Right lobe of liver (tissue), 6 donors: ENCODE measurements around the gene ARL15. TPM values are rescaled to one million over a fixed set of nuclear protein-coding genes. Genes with fewer than 3 reads are reported as not detected.

Experiments
- ATAC-seq, 4 donors: fragments of 200-7000 bp; cut with Tn5 transposase; one replicate each; pipeline ENCODE4 v1.9.1; 2020; ENCODE audit warnings: mild to moderate bottlenecking in 4 of 4, moderate library complexity in 4 of 4
- DNase-seq, 3 donors: peaks; one replicate each; pipeline ENCODE4 v3.0.0-alpha.2; 2020
- H3K27ac ChIP-seq, 3 donors: fragments of 200-600 bp; one replicate each; pipeline ENCODE4 v1.8.0; 2022
- H3K27me3 ChIP-seq, 2 donors: fragments of 200-600 bp; one replicate each; pipeline ENCODE4 v1.8.0; 2022
- H3K36me3 ChIP-seq, 4 donors: fragments of 200-600 bp; sonication (generic) in 1 of 4; one replicate each; pipeline versions ENCODE4 v1.5.1 to v1.8.0; 2017 to 2022; ENCODE audit warnings: control low read depth in 1 of 4
- H3K4me1 ChIP-seq, 4 donors: fragments of 200-600 bp; sonication (generic) in 1 of 4; one replicate each; pipeline versions ENCODE4 v1.5.1 to v1.8.0; 2017 to 2022; ENCODE audit warnings: control low read depth in 1 of 4
- H3K4me3 ChIP-seq, 3 donors: fragments of 200-600 bp; one replicate each; pipeline ENCODE4 v1.8.0; 2022
- H3K9me3 ChIP-seq, 4 donors: fragments of 200-600 bp; sonication (generic) in 1 of 4; one replicate each; pipeline versions ENCODE4 v1.5.1 to v1.8.0; 2017 to 2022; ENCODE audit warnings: control low read depth in 1 of 4
- POLR2A ChIP-seq: fragments of 450-650 bp; IDR thresholded peaks from one replicate; pipeline ENCODE4 v1.6.1; 2017; ENCODE audit warnings: antibody characterized with exemption, mild to moderate bottlenecking
- WGBS: methylation state at CpG from one replicate; pipeline ENCODE4 v1.1.6; 2018; ENCODE audit warnings: low coverage, low lambda C conversion rate; ENCODE audit not compliant: insufficient coverage; ENCODE audit errors: missing lambda C conversion rate; 5-methylcytosine and 5-hydroxymethylcytosine counted together
- intact Hi-C, 2 donors: fragments of 100-400 bp; cut with DNase I; formaldehyde crosslinking; loops; one replicate each; pipeline versions ENCODE4 v1.11.2 to v1.14.1; 2022
- total RNA-seq, 6 experiments: library from RNA; depleted of rRNA in 2 of 6; stranded (reverse); fragments of >200 nt in 2 of 6; fragmentation: NEBNext Ultra II Directional in 3 of 6; extraction: Animal tissue kit (Norgen Biotek cat#: 25700) in 3 of 6; gene quantifications; one replicate each; pipeline versions ENCODE4 v1.1.0 to v1.2.4, GENCODE V29; 2016 to 2023
- TF ChIP-seq, protein P1 (sequence below), 4 donors: fragments of 200-600 bp in 3 of 4; fragments of 450-650 bp in 1 of 4; IDR thresholded peaks; one replicate each; pipeline versions ENCODE4 v1.5.1 to v1.8.0; 2016 to 2022; ENCODE audit warnings: antibody characterized with exemption in 4 of 4, mild to moderate bottlenecking in 2 of 4
- donor health status: DM: no; HTN: yes; CAD: no.
- donor health status: DM: no; HTN: no; CAD: no.
- donor health status: DM: no; HTN: no; CAD: no.
- donor health status: DM: no; HTN: yes; CAD: no.
- donor health status: DM: no; HTN: yes; CAD: no.

Gene ARL15
- total RNA-seq, 6 experiments from 2014 or later: 6.3 to 16.5 (median 9.6) TPM

GRCh38 chr5:54264574-54264973, 45.8 kb downstream of the ARL15 start:
- ATAC-seq (no peak), DNase-seq (no peak)
- Histone ChIP-seq H3K4me1 (peaks cover 0 to 5% (median 0%) of the 10 kb centered on the region in 4 donors), H3K4me3 (no peak overlapping the region), H3K27ac (no peak overlapping the region), H3K27me3 (no peaks in the 10 kb centered on the region), H3K36me3 (no peaks in the 10 kb centered on the region), H3K9me3 (no peaks in the 10 kb centered on the region)
- intact Hi-C loops: no loop called here
- no peak for TF ChIP-seq POLR2A
- TF ChIP-seq, protein P1, sequence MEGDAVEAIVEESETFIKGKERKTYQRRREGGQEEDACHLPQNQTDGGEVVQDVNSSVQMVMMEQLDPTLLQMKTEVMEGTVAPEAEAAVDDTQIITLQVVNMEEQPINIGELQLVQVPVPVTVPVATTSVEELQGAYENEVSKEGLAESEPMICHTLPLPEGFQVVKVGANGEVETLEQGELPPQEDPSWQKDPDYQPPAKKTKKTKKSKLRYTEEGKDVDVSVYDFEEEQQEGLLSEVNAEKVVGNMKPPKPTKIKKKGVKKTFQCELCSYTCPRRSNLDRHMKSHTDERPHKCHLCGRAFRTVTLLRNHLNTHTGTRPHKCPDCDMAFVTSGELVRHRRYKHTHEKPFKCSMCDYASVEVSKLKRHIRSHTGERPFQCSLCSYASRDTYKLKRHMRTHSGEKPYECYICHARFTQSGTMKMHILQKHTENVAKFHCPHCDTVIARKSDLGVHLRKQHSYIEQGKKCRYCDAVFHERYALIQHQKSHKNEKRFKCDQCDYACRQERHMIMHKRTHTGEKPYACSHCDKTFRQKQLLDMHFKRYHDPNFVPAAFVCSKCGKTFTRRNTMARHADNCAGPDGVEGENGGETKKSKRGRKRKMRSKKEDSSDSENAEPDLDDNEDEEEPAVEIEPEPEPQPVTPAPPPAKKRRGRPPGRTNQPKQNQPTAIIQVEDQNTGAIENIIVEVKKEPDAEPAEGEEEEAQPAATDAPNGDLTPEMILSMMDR (IDR thresholded peaks at IDR 0.05): no peak

DNA sequence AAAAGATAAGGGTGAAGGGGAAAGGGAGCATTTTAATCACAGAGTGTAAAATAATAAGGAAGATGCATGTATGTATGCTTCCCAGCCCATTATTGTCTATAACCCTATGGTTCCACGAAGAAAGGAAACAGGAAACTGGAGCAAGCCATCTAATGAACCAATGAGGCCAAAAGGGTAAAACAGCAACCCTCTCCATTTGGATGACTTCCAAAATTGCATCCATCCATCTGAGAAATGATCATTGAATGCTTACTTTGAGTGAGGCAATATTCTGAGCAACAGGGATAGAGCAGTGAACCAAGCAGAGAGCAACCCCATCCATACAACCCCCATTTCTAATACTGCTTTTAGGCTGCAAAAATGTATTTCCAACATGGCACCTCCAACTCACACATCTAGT, 46.9 kb downstream of the ARL15 start:
- peaks cover 0 to 5% (median 0%) of the 10 kb centered on the region in 4 donors for H3K4me1 ChIP-seq
- intact Hi-C loops: no loop called here
- no peaks in the 10 kb centered on the region for H3K27me3 ChIP-seq
- no peak overlapping the region for H3K27ac ChIP-seq
- no peak for ATAC-seq
- H3K9me3 ChIP-seq: no peaks in the 10 kb centered on the region
- no peak for TF ChIP-seq POLR2A
- TF ChIP-seq, protein P1 (IDR thresholded peaks at IDR 0.05): no peak
- no peak overlapping the region for H3K4me3 ChIP-seq
- 23% methylated on average over 1 of the region's 1 CpG for WGBS
- DNase-seq: no peak
- H3K36me3 ChIP-seq: no peaks in the 10 kb centered on the region

- H3K27ac ChIP-seq: no peak overlapping the region
- no peak for DNase-seq
- peaks cover 0 to 5% (median 0%) of the 10 kb centered on the region in 4 donors for H3K4me1 ChIP-seq
- H3K9me3 ChIP-seq: no peaks in the 10 kb centered on the region
- intact Hi-C loops: no loop called here
- TF ChIP-seq, protein P1 (IDR thresholded peaks at IDR 0.05): no peak
- no peak for TF ChIP-seq POLR2A
- 86% methylated on average over 3 of the region's 3 CpGs for WGBS
- no peaks in the 10 kb centered on the region for H3K27me3 ChIP-seq
- H3K36me3 ChIP-seq: no peaks in the 10 kb centered on the region
- no peak for ATAC-seq
- H3K4me3 ChIP-seq: no peak overlapping the region
These were observed 48.8 kb downstream of the ARL15 start for GRCh38 chr5:54261596-54261995.

- H3K9me3 ChIP-seq: no peaks in the 10 kb centered on the region
- 95% methylated on average over 4 of the region's 4 CpGs for WGBS
- intact Hi-C loops: loop anchor here (10.0 kb wide), 2 partner anchors 45 to 155 kb away; no protein-coding TSS in a partner anchor
- DNase-seq (no peak), ATAC-seq (no peak)
- no peak overlapping the region for H3K4me3 ChIP-seq
- H3K36me3 ChIP-seq: no peaks in the 10 kb centered on the region
- no peaks in the 10 kb centered on the region for H3K27me3 ChIP-seq
- peaks cover 0 to 6% (median 0%) of the 10 kb centered on the region in 4 donors for H3K4me1 ChIP-seq
- H3K27ac ChIP-seq: no peak overlapping the region
- TF ChIP-seq, protein P1 (IDR thresholded peaks at IDR 0.05): no peak
- no peak for TF ChIP-seq POLR2A
These were observed 50.4 kb downstream of the ARL15 start for GRCh38 chr5:54259981-54260380.

DNA sequence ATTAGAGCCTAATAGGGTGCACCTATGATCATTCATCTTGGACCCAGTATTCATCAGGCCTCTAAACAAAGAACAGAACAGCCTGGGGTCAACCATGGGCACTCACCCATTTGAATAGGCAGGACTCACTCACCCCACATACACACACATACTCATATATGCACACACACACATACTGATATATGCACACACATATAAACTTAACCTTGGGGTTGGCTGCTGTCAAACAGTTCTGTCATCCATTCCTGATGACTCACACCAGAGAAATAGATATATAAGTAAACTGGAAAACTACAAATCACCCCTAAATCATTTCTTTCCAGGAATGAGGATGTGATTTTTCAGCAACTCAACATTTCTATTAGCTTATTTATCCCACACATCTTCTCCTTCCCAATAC, 51.3 kb downstream of the ARL15 start:
- Histone ChIP-seq H3K4me1 (peaks cover 0 to 8% (median 0%) of the 10 kb centered on the region in 4 donors), H3K4me3 (no peak overlapping the region), H3K27ac (no peak overlapping the region), H3K36me3 (no peaks in the 10 kb centered on the region), H3K9me3 (no peaks in the 10 kb centered on the region), H3K27me3 (no peaks in the 10 kb centered on the region)
- DNase-seq (no peak), ATAC-seq (no peak)
- TF ChIP-seq, protein P1 (IDR thresholded peaks at IDR 0.05): no peak
- TF ChIP-seq POLR2A: no peak
- intact Hi-C loops: loop anchor here (10.0 kb wide), 2 partner anchors 46 to 156 kb away; no protein-coding TSS in a partner anchor
